ENCODE measurements around the gene PRDM7.

Gene PRDM7

GRCh38 chr16:90037276-90037675 lies 39.9 kb downstream of the PRDM7 start:
- no peak for DNase-seq (ENCODE audit: low read depth in 3 of 3, low spot score in 1 of 3)

GRCh38 chr16:90035902-90036301 lies 41.2 kb downstream of the PRDM7 start:
- DNase-seq (ENCODE audit: low read depth in 3 of 3, low spot score in 1 of 3): no peak

GRCh38 chr16:90034504-90034903 lies 42.6 kb downstream of the PRDM7 start:
- DNase-seq (ENCODE audit: low read depth in 3 of 3, low spot score in 1 of 3): no peak

- no peak for DNase-seq (ENCODE audit: low read depth in 3 of 3, low spot score in 1 of 3)
These were observed 43.7 kb downstream of the PRDM7 start for GRCh38 chr16:90033387-90033786.

- DNase-seq (ENCODE audit: low read depth in 3 of 3, low spot score in 1 of 3): no peak
These were observed 44.3 kb downstream of the PRDM7 start for GRCh38 chr16:90032674-90033331.

GRCh38 chr16:90031931-90032673 lies 45.0 kb downstream of the PRDM7 start:
- no peak for DNase-seq (ENCODE audit: low read depth in 3 of 3, low spot score in 1 of 3)

GRCh38 chr16:90031186-90031930 lies 45.8 kb downstream of the PRDM7 start:
- DNase-seq (ENCODE audit: low read depth in 3 of 3, low spot score in 1 of 3): no peak

GRCh38 chr16:90028985-90029384 lies 48.1 kb downstream of the PRDM7 start:
- DNase-seq (ENCODE audit: low read depth in 3 of 3, low spot score in 1 of 3): no peak

- DNase-seq (ENCODE audit: low read depth in 3 of 3, low spot score in 1 of 3): no peak
These were observed 49.5 kb downstream of the PRDM7 start for GRCh38 chr16:90027611-90028010.

- no peak for DNase-seq (ENCODE audit: low read depth in 3 of 3, low spot score in 1 of 3)
These were observed 51.0 kb downstream of the PRDM7 start for GRCh38 chr16:90026135-90026534.

- no peak for DNase-seq (ENCODE audit: low read depth in 3 of 3, low spot score in 1 of 3)
These were observed 54.1 kb downstream of the PRDM7 start for GRCh38 chr16:90023078-90023447.

GRCh38 chr16:90022209-90023077 lies 54.7 kb downstream of the PRDM7 start:
- DNase-seq (ENCODE audit: low read depth in 3 of 3, low spot score in 1 of 3): peak; percentile 37 to 66 (median 43)

GRCh38 chr16:90020838-90021382 lies 56.2 kb downstream of the PRDM7 start:
- DNase-seq (ENCODE audit: low read depth in 3 of 3, low spot score in 1 of 3): no peak

- no peak for DNase-seq (ENCODE audit: low read depth in 3 of 3, low spot score in 1 of 3)
These were observed 56.8 kb downstream of the PRDM7 start for GRCh38 chr16:90020260-90020837.

- DNase-seq (ENCODE audit: low read depth in 3 of 3, low spot score in 1 of 3): peak in 1 of 3 donors; percentile 41
These were observed 57.4 kb downstream of the PRDM7 start for GRCh38 chr16:90019543-90020259.

GRCh38 chr16:90018652-90019542 lies 58.2 kb downstream of the PRDM7 start, which contains the start of gene DBNDD1:
DBNDD1 (minus strand) TSS chr16:90019456; CDS start chr16:90019341, 115 bp downstream.
- DNase-seq (ENCODE audit: low read depth in 3 of 3, low spot score in 1 of 3): no peak

GRCh38 chr16:90018297-90018651 lies 58.9 kb downstream of the PRDM7 start:
- no peak for DNase-seq (ENCODE audit: low read depth in 3 of 3, low spot score in 1 of 3)

GRCh38 chr16:90016339-90016950 lies 60.7 kb downstream of the PRDM7 start:
- DNase-seq (ENCODE audit: low read depth in 3 of 3, low spot score in 1 of 3): no peak
